GM12878 (cell line): ENCODE measurements around the gene LAMB1. TPM values are rescaled to one million over a fixed set of nuclear protein-coding genes. Genes with fewer than 3 reads are reported as not detected.

Source experiments
- ATAC-seq: fragments of 200-7000 bp; cut with Tn5 transposase; 3 replicates; pipeline ENCODE4 v1.9.1; 2020; ENCODE audit warnings: mild to moderate bottlenecking, moderate library complexity
- BruUV-seq: library from RNA; stranded (reverse); fragments of 400-500 nt; replicated peaks from 2 replicates; lab custom pipeline; 2021; lab: Mats Ljungman, UMichigan
- CTCF ChIA-PET: fragments of 300-600 bp; sonication (Branson Sonifier 250); formaldehyde crosslinking; extraction: SDS; loops from one replicate; lab custom pipeline; 2021; ENCODE audit warnings: inconsistent platforms; lab: Yijun Ruan, JAX
- POLR2A ChIA-PET: fragments of 350-600 bp; formaldehyde crosslinking; extraction: SDS; loops from one replicate; lab custom pipeline; 2021; ENCODE audit warnings: inconsistent platforms; lab: Charles Lee
- RAD21 ChIA-PET: fragments of 300-600 bp; sonication (Branson Sonifier 250); formaldehyde crosslinking; loops from one replicate; lab custom pipeline; 2023; ENCODE audit warnings: antibody characterized with exemption; ENCODE audit not compliant: unreplicated experiment; lab: Charles Lee
- SMC1A ChIA-PET: fragments of 300-600 bp; sonication (Branson Sonifier 250); formaldehyde crosslinking; loops from one replicate; lab custom pipeline; 2023; ENCODE audit not compliant: unreplicated experiment, uncharacterized antibody; lab: Charles Lee
- DNase-seq: peaks from one replicate; pipeline ENCODE4 v3.0.0-alpha.2; 2011; ENCODE audit warnings: low read depth, low spot score
- FAIRE-seq: peaks from 3 replicates; lab custom pipeline; 2011; peaks lifted over from hg19 to GRCh38; lab: Jason Lieb, UNC
- H2AFZ ChIP-seq: 2 replicates; pipeline ENCODE4 v1.6.0; 2011; ENCODE audit warnings: low read depth, low read length, control low read depth; ENCODE audit not compliant: control insufficient read depth
- H3K27ac ChIP-seq: 2 replicates; pipeline ENCODE4 v1.5.1; 2011; ENCODE audit warnings: control low read depth; ENCODE audit not compliant: control insufficient read depth, insufficient read depth
- H3K27me3 ChIP-seq, 2 experiments: replicated peaks in 1 of 2; 2 replicates each; pipeline versions ENCODE4 v1.6.0 to v1.6.1; 2011; ENCODE audit warnings: low read length in 1 of 2; ENCODE audit not compliant: control insufficient read depth in 2 of 2, insufficient read depth in 2 of 2
- H3K36me3 ChIP-seq, 2 experiments: 2 replicates each; pipeline ENCODE4 v1.5.1; 2011; ENCODE audit warnings: low read length in 1 of 2; ENCODE audit not compliant: control insufficient read depth in 2 of 2, insufficient read depth in 2 of 2
- H3K4me1 ChIP-seq: 2 replicates; pipeline ENCODE4 v1.6.1; 2011; ENCODE audit warnings: mild to moderate bottlenecking, low read length, moderate library complexity, mixed read lengths; ENCODE audit not compliant: control insufficient read depth, insufficient read depth
- H3K4me2 ChIP-seq: 2 replicates; pipeline ENCODE4 v1.6.0; 2011; ENCODE audit warnings: control low read depth; ENCODE audit not compliant: control insufficient read depth, insufficient read depth
- H3K4me3 ChIP-seq: fragments of 200-600 bp; sonication (generic); 2 replicates; pipeline ENCODE4 v1.5.1; 2016
- H3K79me2 ChIP-seq: 2 replicates; pipeline ENCODE4 v1.6.0; 2011; ENCODE audit warnings: low read length; ENCODE audit not compliant: control insufficient read depth, insufficient read depth
- H3K9ac ChIP-seq: 2 replicates; pipeline ENCODE4 v1.8.0; 2011; ENCODE audit warnings: low read length, control low read depth, mixed read lengths; ENCODE audit not compliant: control insufficient read depth, insufficient read depth
- H3K9me3 ChIP-seq: replicated peaks from 3 replicates; pipeline ENCODE4 v1.5.1; 2011; ENCODE audit warnings: mild to moderate bottlenecking, low read length; ENCODE audit not compliant: control insufficient read depth, insufficient read depth
- H4K20me1 ChIP-seq: 2 replicates; pipeline ENCODE4 v1.6.0; 2011; ENCODE audit not compliant: control insufficient read depth, insufficient read depth
- ATF2 ChIP-seq: IDR thresholded peaks from 2 replicates; pipeline ENCODE4 v1.6.1; 2012; ENCODE audit warnings: low read length, inconsistent platforms
- DPF2 ChIP-seq: fragments of 450-650 bp; IDR thresholded peaks from 2 replicates; pipeline ENCODE4 v1.6.1; 2017; ENCODE audit warnings: mild to moderate bottlenecking
- E2F4 ChIP-seq: IDR thresholded peaks from 2 replicates; pipeline ENCODE4 v1.6.1; 2012; ENCODE audit warnings: low read depth, low read length, improper control_type of control experiment
- IKZF1 ChIP-seq: fragments of 450-650 bp; conservative IDR thresholded peaks from 2 replicates; pipeline ENCODE4 v1.6.1; 2017; ENCODE audit warnings: antibody characterized with exemption, mild to moderate bottlenecking
- KAT2A ChIP-seq: conservative IDR thresholded peaks from 2 replicates; pipeline ENCODE4 v1.6.1; 2011; ENCODE audit warnings: low read depth, low read length; ENCODE audit not compliant: control insufficient read depth
- MTA2 ChIP-seq: fragments of 450-650 bp; IDR thresholded peaks from 2 replicates; pipeline ENCODE4 v1.6.1; 2016; ENCODE audit warnings: low read depth, mild to moderate bottlenecking, moderate library complexity
- MYB ChIP-seq: fragments of 150-350 bp; IDR thresholded peaks from 2 replicates; pipeline ENCODE4 v1.6.1; 2014; ENCODE audit warnings: mild to moderate bottlenecking, low read depth, low read length, borderline replicate concordance
- MYC ChIP-seq: IDR thresholded peaks from 2 replicates; pipeline ENCODE4 v1.6.1; 2011; ENCODE audit warnings: mild to moderate bottlenecking, low read length, moderate library complexity, inconsistent platforms; ENCODE audit not compliant: insufficient read depth, insufficient replicate concordance, insufficient read length, severe bottlenecking
- NR2F1 ChIP-seq: fragments of 450-650 bp; conservative IDR thresholded peaks from 2 replicates; pipeline ENCODE4 v1.6.1; 2017; ENCODE audit warnings: mild to moderate bottlenecking
- POLR2AphosphoS2 ChIP-seq: IDR thresholded peaks from 2 replicates; pipeline ENCODE4 v1.6.1; 2011; ENCODE audit warnings: low read depth, mild to moderate bottlenecking, low read length, improper control_type of control experiment, moderate library complexity
- STAT1 ChIP-seq: fragments of 450-650 bp; conservative IDR thresholded peaks from 2 replicates; pipeline ENCODE4 v1.6.1; 2014; ENCODE audit warnings: antibody characterized with exemption, mild to moderate bottlenecking
- TARDBP ChIP-seq: IDR thresholded peaks from 2 replicates; pipeline ENCODE4 v1.6.1; 2016; ENCODE audit warnings: borderline replicate concordance
- TCF3 ChIP-seq: IDR thresholded peaks from 2 replicates; pipeline ENCODE4 v1.6.1; 2012; ENCODE audit warnings: low read depth, mild to moderate bottlenecking, low read length, borderline replicate concordance; ENCODE audit not compliant: insufficient read depth
- ZBTB11 ChIP-seq: fragments of 450-650 bp; formaldehyde crosslinking; IDR thresholded peaks from 2 replicates; pipeline ENCODE4 v1.5.0; 2022; ENCODE audit warnings: mild to moderate bottlenecking, missing genetic modification characterization
- WGBS: methylation state at CpG from one replicate; pipeline ENCODE4 v1.1.6; 2016; ENCODE audit warnings: low lambda C conversion rate; ENCODE audit not compliant: insufficient replicate concordance, insufficient coverage; ENCODE audit errors: missing lambda C conversion rate; 5-methylcytosine and 5-hydroxymethylcytosine counted together
- in situ Hi-C: fragments of 300-500 bp; cut with MboI; formaldehyde crosslinking; loops from 9 replicates; pipeline ENCODE4 v1.14.3; 2018; ENCODE audit warnings: mixed read lengths
- intact Hi-C: fragments of 100-400 bp; cut with micrococcal nuclease; formaldehyde crosslinking; loops from one replicate; pipeline ENCODE4 v1.14.2; 2022; ENCODE audit not compliant: unreplicated experiment
- polyA plus RNA-seq, 11 experiments: library from polyadenylated mRNA; depleted of rRNA in 4 of 11; unstranded in 6 of 11; stranded (reverse) in 5 of 11; fragments of >200 nt; fragmentation: Nextera tagmentation in 4 of 11; fragmentation: Illumina TruSeq in 1 of 11; extraction: Ambion mirVana in 4 of 11; extraction: Trizol in 1 of 11; gene quantifications; 1 replicate in 1 of 11; 2 replicates in 10 of 11; pipeline versions ENCODE4 v1.2.1 to v1.2.3, GENCODE V29; 2011 to 2016; ENCODE audit warnings: inconsistent platforms in 2 of 11, missing spikeins in 2 of 11, low read depth in 1 of 11
- total RNA-seq, 4 experiments: library from RNA; depleted of rRNA in 3 of 4; stranded (reverse); fragments of >200 nt in 3 of 4; fragmentation: Illumina TruSeq in 1 of 4; extraction: Trizol in 1 of 4; gene quantifications; 2 replicates each; pipeline versions ENCODE4 v1.2.1 to v1.2.3, GENCODE V29; 2013 to 2021
- TF ChIP-seq, protein P1 (sequence below): IDR thresholded peaks from 2 replicates; pipeline ENCODE4 v1.6.1; 2012; ENCODE audit warnings: low read depth, low read length, improper control_type of control experiment

LAMB1 gene
- total and polyA plus RNA-seq, 10 of the 15 experiments (the other 5 are each of a cell fraction or from before 2014, with no cell fraction given), result 0.05 to 2.2 (median 1.2) TPM; not detected in 4

GRCh38 chr7:108048422-108048821 is 45.5 kb upstream of the LAMB1 start (continued):
- TF ChIP-seq, protein P1, sequence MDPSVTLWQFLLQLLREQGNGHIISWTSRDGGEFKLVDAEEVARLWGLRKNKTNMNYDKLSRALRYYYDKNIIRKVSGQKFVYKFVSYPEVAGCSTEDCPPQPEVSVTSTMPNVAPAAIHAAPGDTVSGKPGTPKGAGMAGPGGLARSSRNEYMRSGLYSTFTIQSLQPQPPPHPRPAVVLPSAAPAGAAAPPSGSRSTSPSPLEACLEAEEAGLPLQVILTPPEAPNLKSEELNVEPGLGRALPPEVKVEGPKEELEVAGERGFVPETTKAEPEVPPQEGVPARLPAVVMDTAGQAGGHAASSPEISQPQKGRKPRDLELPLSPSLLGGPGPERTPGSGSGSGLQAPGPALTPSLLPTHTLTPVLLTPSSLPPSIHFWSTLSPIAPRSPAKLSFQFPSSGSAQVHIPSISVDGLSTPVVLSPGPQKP, result no peak
- TF ChIP-seq E2F4 (no peak), ZBTB11 (CRISPR knock-in tag) (no peak), TCF3 (no peak)

GRCh38 chr7:108046952-108047506 is 44.1 kb upstream of the LAMB1 start:
- ChIA-PET RAD21 (no interaction called here), CTCF (no interaction called here), SMC1A (no interaction called here), POLR2A (no interaction called here)
- no peaks in the 10 kb centered on the region for H4K20me1 ChIP-seq
- no peak overlapping the region for H3K9ac ChIP-seq
- no peak overlapping the region for H2AFZ ChIP-seq
- 31% methylated on average over 6 of the region's 6 CpGs for WGBS
- no TSS peak for BruUV-seq
- no peak for ATAC-seq
- no peaks in the 10 kb centered on the region for H3K9me3 ChIP-seq
- no peak for DNase-seq
- in situ Hi-C loops (no loop called here), intact Hi-C loops (no loop called here)
- no peak overlapping the region for H3K27ac ChIP-seq
- no peak overlapping the region for H3K4me3 ChIP-seq
- H3K79me2 ChIP-seq, result no peaks in the 10 kb centered on the region
- no peaks in the 10 kb centered on the region; the same call in 1 of the 2 replicates for H3K4me1 ChIP-seq
- no peak overlapping the region for H3K4me2 ChIP-seq
- no peaks in the 10 kb centered on the region for H3K36me3 ChIP-seq
- no peak for FAIRE-seq
- no peaks in the 10 kb centered on the region for H3K27me3 ChIP-seq
- TF ChIP-seq, protein P1, result no peak
- no peak for TF ChIP-seq NR2F1
- no peak for TF ChIP-seq DPF2
- no peak for TF ChIP-seq ATF2
- no peak for TF ChIP-seq STAT1
- no peak for TF ChIP-seq POLR2AphosphoS2
- TF ChIP-seq MYB, result no peak
- no peak for TF ChIP-seq IKZF1
- no peak for TF ChIP-seq KAT2A
- TF ChIP-seq MTA2, result no peak
- TF ChIP-seq TARDBP, result no peak
- TF ChIP-seq MYC, result no peak
